NCI-H2171 treated with DMSO at 0.1 percent for 48 hours (cell line): ENCODE results near the gene KLK5.

Experiments used
- DNase-seq: peaks from one replicate; lab custom pipeline; 2025; lab: John Stamatoyannopoulos, UW

The KLK5 gene

DNA sequence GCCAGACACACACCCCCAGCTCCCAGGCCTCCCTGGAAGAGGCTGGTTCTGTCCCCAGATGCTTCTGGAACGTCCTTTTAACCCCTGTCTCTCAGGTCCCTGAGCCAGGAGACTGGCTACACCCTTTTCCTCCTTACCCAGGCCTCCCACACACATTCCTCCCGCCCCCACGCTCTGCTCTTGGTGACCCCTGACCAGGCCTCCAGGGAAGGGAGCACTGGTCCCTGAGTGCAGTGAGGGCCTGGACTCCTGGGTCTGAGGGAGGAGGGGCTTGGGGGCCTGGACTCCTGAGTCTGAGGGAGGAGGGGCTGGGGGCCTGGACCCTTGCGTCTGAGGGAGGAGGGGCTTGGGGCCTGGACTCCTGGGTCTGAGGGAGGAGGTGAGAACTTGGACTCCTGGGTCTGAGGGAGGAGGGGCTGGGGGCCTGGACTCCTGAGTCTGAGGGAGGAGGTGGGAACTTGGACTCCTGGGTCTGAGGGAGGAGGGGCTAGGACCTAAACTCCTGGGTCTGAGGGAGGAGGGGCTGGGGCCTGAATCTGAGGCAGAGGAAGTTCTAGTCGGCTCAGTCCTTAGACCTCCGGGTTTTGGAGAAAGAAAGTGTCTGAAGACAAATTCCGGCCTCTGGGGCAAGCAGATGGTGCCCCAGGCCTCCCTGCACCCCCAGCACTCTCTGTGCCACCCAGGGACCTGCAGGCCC, 16.0 kb upstream of the KLK5 start:
- DNase-seq = no peak

DNA sequence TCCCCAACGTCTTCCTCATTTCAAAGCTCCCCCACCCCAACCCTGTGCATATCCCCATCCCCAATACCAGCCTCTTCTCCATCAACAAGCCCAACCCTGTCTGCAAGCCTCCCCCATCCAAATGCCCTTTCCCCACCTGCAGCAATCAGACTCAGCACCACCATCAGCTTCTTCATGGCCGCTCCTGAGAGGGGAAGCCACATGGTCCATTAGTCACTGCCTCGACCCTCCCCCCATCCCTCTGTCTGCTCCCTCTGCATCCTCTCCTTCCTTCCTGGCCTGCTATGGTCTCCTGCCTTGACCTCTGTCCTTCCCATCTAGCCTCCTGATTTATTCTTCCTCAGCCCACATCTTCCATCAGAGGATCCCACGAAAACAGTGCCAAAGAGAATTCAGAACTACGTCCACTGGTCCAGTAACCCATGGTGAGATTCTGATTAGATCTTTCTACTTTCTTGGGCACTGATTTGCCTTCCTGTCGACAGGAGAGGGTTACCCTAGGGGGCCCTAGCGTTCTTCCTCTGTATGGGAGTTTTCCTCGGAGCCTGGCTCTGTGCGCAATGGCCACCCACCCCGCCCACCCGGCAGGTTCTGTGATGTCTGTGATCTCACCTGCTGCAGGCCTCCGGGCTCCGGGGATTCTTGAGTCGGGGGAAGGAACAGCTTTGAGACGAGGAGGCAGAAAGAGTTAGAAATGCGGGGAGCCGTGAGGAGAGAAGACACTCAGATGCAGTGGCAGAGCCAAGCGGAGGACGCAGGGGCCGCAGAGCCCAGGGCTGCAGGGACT, 15.3 kb upstream of the KLK5 start:
- no peak for DNase-seq

DNA sequence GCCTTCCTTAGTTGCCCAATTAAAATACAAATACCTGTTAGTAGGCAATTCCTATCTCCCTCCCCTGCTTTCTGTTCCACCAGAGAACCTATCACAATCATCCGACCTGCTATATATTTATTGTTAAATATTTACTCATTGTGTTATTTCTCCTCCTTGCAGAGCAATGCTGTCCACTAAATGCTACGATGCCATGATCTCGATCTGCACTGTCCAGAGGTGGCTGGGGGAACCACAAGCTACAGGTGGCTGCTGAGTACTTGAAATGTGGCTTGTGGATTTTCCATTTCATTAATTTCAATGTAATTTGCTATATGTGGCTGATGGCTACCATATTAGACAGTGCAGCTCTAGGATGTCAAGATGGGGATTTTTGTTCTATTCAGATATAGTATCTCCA, 11.4 kb upstream of the KLK5 start:
- no peak for DNase-seq

DNA sequence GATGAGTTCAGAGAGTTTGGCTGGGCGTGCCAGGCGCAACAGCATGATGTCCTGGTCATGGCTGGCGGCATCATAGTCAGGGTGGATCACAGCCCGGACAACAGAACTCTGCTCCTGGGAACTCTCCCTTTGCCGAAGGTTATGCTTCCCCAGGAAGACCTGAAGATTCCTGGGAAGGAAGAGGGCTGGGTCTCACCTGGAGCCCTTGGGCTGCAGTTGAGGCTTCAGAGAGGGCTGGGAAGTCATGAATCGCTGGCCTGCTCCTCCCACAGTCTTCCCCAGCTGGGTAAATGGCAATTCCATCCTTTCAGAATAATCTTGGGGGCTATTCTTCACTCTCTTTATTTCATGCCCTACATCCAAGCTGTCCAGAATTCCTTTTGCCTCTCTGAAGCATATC, 10.5 kb upstream of the KLK5 start:
- no peak for DNase-seq

DNA sequence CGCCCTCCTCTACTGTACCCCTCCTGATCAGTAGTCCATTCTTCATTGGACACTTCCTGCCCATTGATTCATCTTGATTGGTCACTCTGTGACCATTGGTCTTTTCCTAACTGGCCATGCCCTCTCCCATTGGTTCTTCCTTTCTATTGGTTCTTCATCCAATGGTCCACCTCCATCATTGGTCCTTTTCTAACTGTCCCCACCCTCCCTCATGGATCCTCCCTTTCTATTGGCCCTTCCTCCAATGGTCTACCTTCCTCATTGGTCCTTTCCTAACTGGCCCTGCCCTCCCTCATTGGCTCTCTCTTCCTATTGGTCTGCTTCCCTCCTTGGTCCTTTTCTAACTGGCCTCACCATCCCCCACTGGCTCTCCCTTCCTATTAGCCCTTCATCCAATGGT, 9.4 kb upstream of the KLK5 start:
- DNase-seq = no peak

DNA sequence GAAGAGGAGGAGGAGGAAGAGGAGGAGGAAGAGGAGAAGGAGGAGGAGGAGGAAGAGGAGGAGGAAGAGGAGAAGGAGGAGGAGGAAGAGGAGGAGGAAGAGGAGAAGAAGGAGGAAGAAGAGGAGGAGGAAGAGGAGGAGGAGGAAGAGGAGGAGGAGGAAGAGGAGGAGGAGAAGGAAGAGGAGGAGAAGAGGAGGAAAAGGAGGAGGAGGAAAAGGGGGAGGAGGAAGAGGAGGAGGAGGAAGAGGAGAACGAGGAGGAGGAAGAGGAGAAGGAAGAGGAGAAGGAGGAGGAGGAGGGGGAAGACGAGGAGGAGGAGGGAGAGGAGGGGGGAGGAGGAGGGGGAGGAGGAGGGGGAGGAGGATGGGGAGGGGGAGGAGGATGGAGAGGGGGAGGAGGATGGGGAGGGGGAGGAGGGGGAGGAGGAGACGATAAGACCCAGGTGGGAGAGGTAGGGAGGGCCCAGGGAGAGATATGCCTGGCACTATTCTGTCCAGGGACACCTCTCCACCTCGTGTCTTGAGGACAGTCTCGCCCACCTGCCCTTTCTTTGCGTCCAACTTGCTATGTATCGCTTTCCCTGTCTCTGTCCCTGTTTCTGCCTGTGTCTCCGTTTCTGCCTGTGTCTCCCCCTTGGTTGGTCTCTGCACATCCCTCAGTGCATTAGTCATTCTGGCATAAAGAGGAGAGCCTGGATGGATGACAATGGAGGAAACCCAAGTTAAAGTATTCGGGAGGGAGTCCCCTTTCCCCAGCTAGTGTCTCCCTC, 7.1 kb upstream of the KLK5 start:
- DNase-seq = no peak

DNA sequence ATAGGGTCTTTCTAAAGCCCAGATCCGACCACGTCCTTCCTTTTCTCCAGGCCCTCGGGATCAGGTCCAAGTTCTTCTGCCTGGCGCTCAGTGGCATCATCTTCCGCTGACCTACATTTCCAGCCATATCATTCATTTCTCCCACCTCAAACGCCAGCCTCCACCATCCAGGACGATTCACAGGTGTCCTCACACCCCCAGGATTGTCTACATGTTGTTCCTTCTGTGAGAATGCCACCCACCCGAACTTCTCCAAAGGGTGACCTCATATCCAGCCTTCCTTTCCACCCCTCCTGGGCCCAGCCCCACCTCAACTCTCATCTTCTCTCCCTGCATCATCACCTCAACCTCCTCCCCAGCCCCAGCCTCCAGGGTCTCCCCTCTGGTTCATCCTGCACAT, 4.7 kb upstream of the KLK5 start:
- DNase-seq = no peak

DNA sequence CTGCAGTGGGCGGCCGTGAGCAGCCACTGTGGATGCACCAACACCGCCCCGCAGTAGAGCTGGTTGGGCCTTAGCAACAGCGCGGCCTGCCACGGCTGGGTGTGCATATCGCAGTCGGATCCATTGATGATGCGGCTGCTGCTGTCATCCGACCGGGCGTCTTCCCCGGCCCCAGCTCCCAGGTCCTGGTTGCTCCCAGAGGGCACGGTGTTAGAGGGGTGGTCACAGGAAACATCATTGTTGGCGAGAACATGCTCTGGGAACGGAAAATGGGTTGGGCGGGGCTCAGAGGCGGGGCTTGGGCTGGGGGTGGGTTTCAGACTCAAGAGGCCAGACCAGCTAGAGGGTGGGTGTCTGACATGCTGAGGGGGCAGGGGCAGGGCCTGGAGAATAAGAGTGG, 3.0 kb downstream of the KLK5 start:
- no peak for DNase-seq

DNA sequence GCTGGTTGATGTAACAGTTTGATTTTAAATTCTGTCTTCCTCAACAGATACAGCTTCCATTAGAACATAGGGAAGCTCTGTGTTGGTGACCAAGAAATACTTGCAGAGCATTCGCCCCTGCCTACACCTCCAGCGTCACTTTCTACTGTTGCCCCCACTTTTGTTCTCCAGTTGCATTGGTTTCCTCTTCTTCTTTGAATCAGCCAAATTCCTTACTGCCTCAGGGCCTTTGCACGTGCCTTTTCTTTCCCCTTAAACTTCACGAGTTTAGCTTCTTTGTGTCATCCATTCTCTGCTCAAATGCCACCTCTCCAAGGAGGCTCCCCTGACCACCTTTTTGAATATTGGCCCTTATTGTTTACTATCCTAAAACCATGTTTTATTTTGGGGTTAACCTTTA, 5.7 kb downstream of the KLK5 start:
- no peak for DNase-seq

DNA sequence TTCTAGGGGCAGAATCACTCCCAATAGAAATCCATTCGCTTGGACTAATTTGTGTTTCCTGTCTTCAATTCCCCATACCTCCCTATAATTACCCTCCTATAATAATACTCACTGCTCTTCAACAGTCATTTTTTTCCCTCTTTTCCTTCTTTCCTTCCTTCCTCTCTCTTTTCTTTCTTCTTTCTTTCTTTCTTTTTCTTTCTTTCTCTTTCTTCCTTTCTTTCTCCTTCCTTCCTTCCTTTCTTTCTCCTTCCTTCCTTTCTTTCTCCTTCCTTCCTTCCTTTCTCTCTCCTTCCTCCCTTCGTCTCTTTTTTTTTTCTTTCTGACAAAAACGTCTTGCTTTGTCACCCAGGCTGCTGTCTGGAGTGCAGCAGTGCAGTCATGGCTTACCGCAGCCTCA, 8.0 kb downstream of the KLK5 start:
- DNase-seq = no peak

DNA sequence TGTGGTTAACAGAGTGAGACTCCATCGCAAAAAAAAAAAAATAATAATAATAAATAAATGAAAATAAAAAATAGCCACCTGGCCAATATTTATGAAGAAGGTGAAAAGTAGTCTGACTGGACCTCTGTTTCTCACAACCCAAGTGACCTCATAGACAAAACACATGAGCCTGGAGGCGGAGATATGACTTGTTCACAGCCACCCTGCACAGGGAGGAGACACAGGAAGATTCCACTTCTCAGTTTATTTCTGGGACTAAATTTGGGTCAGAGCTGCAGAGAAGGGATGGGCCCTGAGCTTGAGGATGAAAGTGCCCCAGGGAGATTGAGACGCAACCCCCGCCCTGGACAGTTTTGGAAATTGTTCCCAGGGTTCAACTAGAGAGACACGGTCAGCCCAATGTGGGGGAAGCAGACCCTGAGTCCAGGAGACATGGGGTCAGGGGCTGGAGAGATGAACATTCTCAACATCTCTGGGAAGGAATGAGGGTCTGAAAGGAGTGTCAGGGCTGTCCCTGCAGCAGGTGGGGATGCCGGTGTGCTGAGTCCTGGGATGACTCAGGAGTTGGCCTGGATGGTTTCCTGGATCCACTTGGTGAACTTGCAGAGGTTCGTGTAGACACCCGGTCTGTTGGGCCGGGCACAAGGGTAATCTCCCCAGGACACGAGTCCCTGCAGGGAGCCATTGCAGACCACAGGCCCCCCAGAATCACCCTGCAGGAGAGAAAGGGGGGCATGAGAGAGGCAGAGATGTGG, 9.6 kb downstream of the KLK5 start:
- DNase-seq = no peak

DNA sequence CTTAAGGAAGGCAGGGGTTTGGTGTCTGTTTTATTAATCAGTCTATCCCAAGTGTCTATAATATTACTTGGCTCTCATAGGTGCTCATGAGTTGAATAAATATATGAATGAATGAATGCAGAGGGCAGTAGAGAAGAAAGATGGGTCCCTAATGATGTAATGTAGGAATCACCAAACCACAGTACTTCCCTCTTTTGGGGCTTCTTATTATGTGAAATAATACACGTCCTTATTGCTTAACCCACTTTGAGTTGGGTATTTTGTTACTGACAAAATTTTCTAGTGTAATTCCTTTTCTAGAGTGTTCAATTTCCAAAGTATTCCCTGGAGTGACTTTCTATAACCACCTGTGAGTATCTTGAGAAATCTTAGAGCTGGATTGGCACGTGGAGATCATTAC, 13.2 kb downstream of the KLK5 start:
- no peak for DNase-seq

DNA sequence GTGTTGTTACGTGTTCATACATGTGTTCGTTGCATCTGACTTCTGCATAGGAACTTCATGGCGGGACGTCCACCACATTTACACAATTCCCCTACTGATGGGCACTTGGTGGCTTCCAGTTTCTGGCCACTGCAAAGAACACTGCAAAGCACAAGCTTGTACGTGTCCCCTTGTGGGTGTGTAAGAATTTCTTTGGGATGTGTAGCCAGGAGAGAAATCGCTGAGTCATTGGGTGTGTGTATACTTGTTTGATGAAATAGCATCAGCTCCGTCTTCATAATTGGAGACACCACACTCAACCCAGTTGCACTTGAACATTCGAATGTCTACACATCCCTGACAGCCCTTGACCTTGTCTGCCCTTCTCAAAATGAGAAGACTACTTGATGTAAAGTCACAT, 19.2 kb downstream of the KLK5 start:
- DNase-seq = peak; percentile 6

DNA sequence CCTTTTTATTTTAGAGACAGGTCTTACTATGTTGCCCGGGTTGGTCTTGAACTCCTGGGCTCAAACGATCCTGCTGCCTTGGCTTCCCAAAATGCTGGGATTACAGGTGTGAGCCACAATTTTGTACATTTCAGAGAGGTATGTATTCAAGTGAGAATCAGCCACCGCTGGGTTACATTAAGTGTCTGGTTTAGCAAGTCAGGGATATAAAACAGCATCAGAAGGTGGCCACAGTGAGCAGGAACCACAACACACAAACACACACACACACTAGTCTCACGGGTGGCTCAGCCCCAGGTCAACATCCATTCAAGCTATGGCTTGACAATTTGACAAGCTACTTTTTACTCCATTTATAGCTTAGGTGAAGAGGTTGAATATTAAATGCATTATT, 20.2 kb downstream of the KLK5 start:
- DNase-seq = no peak

DNA sequence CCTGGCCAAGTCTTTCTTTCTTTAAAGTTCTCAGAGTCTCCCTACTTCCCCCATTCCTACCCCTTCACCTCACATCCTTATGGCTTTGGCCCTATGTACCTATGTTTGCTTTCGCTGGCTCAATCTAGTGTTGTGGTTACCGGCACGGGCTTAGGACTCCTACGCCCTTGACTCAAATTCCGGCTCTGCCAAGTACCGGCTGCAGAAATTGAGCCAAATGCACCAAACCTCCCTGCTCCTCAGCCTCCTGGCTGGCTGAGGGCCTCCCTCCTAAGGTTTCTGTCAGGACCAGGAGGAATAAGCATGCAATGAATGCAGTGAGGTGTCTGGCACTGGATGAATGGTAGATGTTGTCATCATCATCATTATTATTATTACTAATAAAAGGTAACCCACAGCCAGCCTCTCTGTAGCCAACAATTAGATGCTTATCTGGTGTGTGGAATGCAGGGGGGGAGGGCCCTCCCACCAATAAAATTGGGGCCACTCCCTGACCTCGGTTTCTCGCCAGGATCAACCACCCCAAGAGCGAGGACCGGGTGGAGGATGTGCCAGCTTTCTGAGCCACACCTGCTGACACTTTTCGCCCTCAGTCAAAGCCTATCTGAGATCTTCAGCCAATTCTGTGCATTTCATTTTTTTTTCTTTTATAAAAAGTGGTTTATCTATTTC, 20.7 kb downstream of the KLK5 start:
- no peak for DNase-seq

DNA sequence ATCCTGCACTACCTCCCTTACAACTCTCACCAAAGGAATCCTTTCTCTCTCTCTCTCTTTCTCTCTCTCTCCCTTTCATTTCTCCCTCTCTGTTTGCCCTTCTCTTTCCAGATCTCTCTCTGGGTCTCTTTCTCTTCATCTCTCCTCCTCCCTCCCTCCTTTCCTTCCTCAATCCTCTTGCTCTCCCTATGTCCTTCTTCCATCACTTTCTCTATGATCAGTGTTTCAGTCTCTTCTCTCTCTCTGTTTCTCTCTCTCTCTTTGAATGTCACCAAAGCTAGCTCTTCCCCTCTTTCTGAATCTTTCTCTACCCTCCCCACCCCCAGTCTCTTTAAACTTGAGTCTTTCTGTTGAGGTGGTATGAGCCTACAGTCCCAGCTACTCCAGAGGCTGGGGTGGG, 21.8 kb downstream of the KLK5 start:
- no peak for DNase-seq

DNA sequence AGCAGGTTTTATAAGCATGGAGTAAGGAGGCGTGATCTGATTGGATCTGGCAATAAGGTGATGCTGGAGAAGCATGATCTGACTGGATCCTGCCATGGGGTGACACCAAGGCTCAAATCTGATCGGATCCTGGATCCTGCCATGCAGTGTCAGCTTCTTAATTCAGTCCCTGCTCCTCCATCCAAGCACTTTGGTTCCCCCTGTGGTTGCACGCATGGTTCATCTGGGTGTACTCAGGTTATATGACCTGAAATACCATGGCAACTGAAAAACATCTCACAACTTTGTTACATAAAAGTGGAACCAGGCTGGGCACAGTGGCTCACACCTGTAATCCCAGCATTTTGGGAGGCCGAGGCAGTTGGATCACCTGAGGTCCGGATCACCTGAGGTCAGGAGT, 24.0 kb downstream of the KLK5 start:
- DNase-seq = no peak

DNA sequence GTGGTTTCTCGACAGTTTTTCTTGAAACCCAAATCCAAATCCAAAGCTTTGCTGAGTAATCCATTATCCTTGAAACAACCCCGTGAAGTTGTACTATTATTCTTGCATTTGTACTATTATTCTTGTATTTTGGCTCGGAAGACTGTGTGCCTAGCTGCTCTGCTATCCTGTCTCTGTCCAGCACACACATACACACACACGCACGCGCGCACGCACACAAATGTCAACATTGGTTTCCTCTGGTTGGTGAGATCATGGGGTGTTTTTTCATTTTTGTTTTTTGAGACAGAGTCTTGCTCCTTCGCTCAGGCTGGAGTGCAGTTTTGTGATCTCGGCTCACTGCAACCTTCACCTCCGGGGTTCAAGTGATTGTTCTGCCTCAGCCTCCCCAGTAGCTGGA, 26.7 kb downstream of the KLK5 start:
- DNase-seq = no peak

DNA sequence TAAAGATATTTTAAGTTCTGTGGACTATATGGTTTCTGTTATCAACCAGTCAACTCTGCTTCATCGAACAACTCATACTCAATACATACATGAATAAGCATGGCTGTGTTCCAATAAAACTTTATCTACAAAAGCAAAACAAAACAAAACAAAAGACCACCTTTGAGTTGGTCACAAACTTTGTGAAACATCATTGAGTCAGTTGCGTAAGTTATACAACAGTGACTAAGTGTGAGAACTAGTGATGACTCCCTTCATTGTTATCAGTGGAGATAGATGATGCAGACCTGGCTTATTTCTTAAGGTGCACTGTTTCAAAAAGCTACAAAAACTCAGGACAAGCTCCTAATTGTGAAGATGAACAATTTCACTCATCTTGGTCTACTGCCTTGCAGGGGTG, 27.1 kb downstream of the KLK5 start:
- no peak for DNase-seq

DNA sequence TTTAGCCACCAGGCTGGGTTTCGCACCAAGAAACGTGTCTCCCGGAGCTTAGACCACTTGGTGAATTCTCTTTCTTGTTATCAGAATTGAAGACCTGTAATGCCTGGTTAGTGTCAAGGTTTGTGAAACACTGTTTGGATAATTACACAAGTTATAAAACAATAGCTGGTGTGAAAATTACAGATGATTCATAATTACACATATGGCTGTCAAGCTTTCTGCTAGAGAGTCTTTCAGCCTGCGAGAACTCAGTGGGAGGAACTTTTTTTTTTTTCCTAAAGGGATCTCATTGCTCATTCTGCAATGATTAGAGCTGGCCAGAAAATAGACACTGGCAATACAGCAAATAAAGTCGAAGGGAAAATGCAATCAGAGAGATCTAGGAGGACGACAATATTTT, 28.3 kb downstream of the KLK5 start:
- no peak for DNase-seq

DNA sequence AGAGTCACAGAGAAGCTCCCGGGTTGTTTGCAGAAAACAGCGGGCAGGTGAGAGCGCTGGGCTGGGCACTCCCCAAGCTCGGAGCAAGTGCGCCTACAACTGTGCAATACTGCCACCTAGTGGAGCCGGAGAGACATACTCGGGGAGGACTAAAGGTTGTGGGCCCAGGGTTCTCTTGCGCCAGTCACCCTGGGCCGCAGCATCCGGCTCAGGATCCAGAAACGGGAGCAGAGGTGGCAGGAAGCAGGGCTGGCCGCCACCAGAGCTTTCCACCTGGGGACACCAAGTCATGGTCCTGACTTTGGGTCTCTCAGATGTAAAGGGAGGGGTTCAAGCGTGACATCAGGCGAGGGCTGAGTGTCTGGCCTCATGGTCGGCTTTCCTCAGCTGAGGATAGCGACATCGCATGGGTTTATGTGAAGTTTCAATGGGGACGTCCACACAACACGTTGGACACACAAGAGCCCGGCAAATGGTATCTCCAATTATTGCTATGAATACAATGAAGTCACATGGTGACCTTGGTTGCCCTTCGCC, 30.5 kb downstream of the KLK5 start:
- DNase-seq = peak; percentile 84
